ENCODE data around the gene XYLT1. TPM values are rescaled to one million over a fixed set of nuclear protein-coding genes. Genes with fewer than 3 reads are reported as not detected.

The XYLT1 gene
- total RNA-seq, 1 donor from 2014 or later: 17.6 TPM

GRCh38 chr16:17215936-17216335, 254.8 kb downstream of the XYLT1 start:
- H3K36me3 Mint-ChIP-seq (ENCODE audit: low read depth): peaks cover 4% of the 10 kb centered on the region
- peaks cover 2% of the 10 kb centered on the region for H3K9me3 Mint-ChIP-seq (ENCODE audit: low read depth)
- H3K4me1 Mint-ChIP-seq (ENCODE audit: low read depth): no peaks in the 10 kb centered on the region
- TF ChIP-seq, protein P1, sequence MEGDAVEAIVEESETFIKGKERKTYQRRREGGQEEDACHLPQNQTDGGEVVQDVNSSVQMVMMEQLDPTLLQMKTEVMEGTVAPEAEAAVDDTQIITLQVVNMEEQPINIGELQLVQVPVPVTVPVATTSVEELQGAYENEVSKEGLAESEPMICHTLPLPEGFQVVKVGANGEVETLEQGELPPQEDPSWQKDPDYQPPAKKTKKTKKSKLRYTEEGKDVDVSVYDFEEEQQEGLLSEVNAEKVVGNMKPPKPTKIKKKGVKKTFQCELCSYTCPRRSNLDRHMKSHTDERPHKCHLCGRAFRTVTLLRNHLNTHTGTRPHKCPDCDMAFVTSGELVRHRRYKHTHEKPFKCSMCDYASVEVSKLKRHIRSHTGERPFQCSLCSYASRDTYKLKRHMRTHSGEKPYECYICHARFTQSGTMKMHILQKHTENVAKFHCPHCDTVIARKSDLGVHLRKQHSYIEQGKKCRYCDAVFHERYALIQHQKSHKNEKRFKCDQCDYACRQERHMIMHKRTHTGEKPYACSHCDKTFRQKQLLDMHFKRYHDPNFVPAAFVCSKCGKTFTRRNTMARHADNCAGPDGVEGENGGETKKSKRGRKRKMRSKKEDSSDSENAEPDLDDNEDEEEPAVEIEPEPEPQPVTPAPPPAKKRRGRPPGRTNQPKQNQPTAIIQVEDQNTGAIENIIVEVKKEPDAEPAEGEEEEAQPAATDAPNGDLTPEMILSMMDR (IDR thresholded peaks at IDR 0.05): no peak
- no peak overlapping the region for H3K4me3 Mint-ChIP-seq (ENCODE audit: unreplicated experiment)
- H3K27ac Mint-ChIP-seq (ENCODE audit: unreplicated experiment): no peak overlapping the region
- H3K27me3 Mint-ChIP-seq (ENCODE audit: low read depth): no peaks in the 10 kb centered on the region
- DNase-seq (ENCODE audit: low spot score): no peak

DNA sequence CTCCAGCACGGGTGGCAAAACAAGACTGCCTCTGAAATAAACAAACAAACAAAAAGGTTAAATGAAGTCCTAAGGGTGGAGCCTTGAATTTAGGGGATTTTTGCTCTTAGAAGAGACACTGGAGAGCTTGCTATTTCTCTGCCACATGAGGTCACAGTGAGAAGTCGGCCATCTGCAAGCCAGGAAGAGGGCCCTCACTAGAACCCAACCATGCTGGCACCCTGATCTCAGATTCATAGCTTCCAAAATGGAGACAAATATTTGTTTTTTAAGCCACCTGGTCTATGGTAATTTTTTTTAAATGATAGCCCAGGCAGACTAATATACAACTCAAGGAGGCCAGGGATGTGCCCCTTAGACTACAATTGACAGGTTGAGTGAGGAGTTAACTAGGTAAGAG, 255.5 kb downstream of the XYLT1 start:
- DNase-seq (ENCODE audit: low spot score): no peak
- Mint-ChIP-seq H3K4me1 (ENCODE audit: low read depth) (no peaks in the 10 kb centered on the region), H3K9me3 (ENCODE audit: low read depth) (peaks cover 2% of the 10 kb centered on the region), H3K4me3 (ENCODE audit: unreplicated experiment) (no peak overlapping the region), H3K36me3 (ENCODE audit: low read depth) (peaks cover 4% of the 10 kb centered on the region), H3K27ac (ENCODE audit: unreplicated experiment) (no peak overlapping the region), H3K27me3 (ENCODE audit: low read depth) (no peaks in the 10 kb centered on the region)
- TF ChIP-seq, protein P1 (IDR thresholded peaks at IDR 0.05): no peak

GRCh38 chr16:17213974-17214373, 256.8 kb downstream of the XYLT1 start:
- Mint-ChIP-seq H3K27ac (ENCODE audit: unreplicated experiment) (no peak overlapping the region), H3K27me3 (ENCODE audit: low read depth) (no peaks in the 10 kb centered on the region), H3K9me3 (ENCODE audit: low read depth) (peaks cover 2% of the 10 kb centered on the region), H3K4me1 (ENCODE audit: low read depth) (no peaks in the 10 kb centered on the region), H3K4me3 (ENCODE audit: unreplicated experiment) (no peak overlapping the region), H3K36me3 (ENCODE audit: low read depth) (peaks cover 4% of the 10 kb centered on the region)
- TF ChIP-seq, protein P1 (IDR thresholded peaks at IDR 0.05): no peak
- DNase-seq (ENCODE audit: low spot score): no peak

GRCh38 chr16:17213025-17213424, 257.7 kb downstream of the XYLT1 start:
- peaks cover 2% of the 10 kb centered on the region for H3K9me3 Mint-ChIP-seq (ENCODE audit: low read depth)
- no peak overlapping the region for H3K27ac Mint-ChIP-seq (ENCODE audit: unreplicated experiment)
- H3K27me3 Mint-ChIP-seq (ENCODE audit: low read depth): no peaks in the 10 kb centered on the region
- TF ChIP-seq, protein P1 (IDR thresholded peaks at IDR 0.05): no peak
- no peak overlapping the region for H3K4me3 Mint-ChIP-seq (ENCODE audit: unreplicated experiment)
- no peak for DNase-seq (ENCODE audit: low spot score)
- H3K4me1 Mint-ChIP-seq (ENCODE audit: low read depth): no peaks in the 10 kb centered on the region
- H3K36me3 Mint-ChIP-seq (ENCODE audit: low read depth): peaks cover 4% of the 10 kb centered on the region

- DNase-seq (ENCODE audit: low spot score): no peak
- H3K4me3 Mint-ChIP-seq (ENCODE audit: unreplicated experiment): no peak overlapping the region
- H3K36me3 Mint-ChIP-seq (ENCODE audit: low read depth): peaks cover 4% of the 10 kb centered on the region
- H3K27ac Mint-ChIP-seq (ENCODE audit: unreplicated experiment): no peak overlapping the region
- no peaks in the 10 kb centered on the region for H3K27me3 Mint-ChIP-seq (ENCODE audit: low read depth)
- TF ChIP-seq, protein P1 (IDR thresholded peaks at IDR 0.05): no peak
- H3K9me3 Mint-ChIP-seq (ENCODE audit: low read depth): peaks cover 2% of the 10 kb centered on the region
- no peaks in the 10 kb centered on the region for H3K4me1 Mint-ChIP-seq (ENCODE audit: low read depth)
These were observed 258.2 kb downstream of the XYLT1 start for GRCh38 chr16:17212606-17213005.
